ENCODE results near the gene COMMD9.

The COMMD9 gene

GRCh38 chr11:36296884-36297543 is 7.8 kb upstream of the COMMD9 start:
- Histone ChIP-seq H3K9ac (ENCODE audit: low read depth in 1 of 2, low read length in 2 of 2) (no peak overlapping the region), H3K4me1 (ENCODE audit: control insufficient read depth in 1 of 2, insufficient read depth in 2 of 2, low read length in 2 of 2) (peaks cover 13 to 25% of the 10 kb centered on the region in 2 donors), H3K36me3 (ENCODE audit: control insufficient read depth in 1 of 2, insufficient read depth in 2 of 2, low read length in 2 of 2) (no peaks in the 10 kb centered on the region), H3K9me3 (ENCODE audit: control insufficient read depth in 1 of 2, low read length in 2 of 2) (peaks cover 0 to 4% of the 10 kb centered on the region in 2 donors), H3K27ac (ENCODE audit: low read depth, low read length) (no peak overlapping the region), H3K27me3 (ENCODE audit: control insufficient read depth in 1 of 2, insufficient read depth in 2 of 2, low read length in 2 of 2) (no peaks in the 10 kb centered on the region), H3K4me3 (ENCODE audit: low read depth in 1 of 2, low read length in 2 of 2) (no peak overlapping the region)

- Histone ChIP-seq H3K27ac (ENCODE audit: low read depth, low read length) (no peak within 1 kb of the TSS), H3K4me3 (ENCODE audit: low read depth in 1 of 2, low read length in 2 of 2) (no peak within 1 kb of the TSS), H3K36me3 (ENCODE audit: control insufficient read depth in 1 of 2, insufficient read depth in 2 of 2, low read length in 2 of 2) (no peaks in the 10 kb centered on the region), H3K9ac (ENCODE audit: low read depth in 1 of 2, low read length in 2 of 2) (no peak within 1 kb of the TSS), H3K4me1 (ENCODE audit: control insufficient read depth in 1 of 2, insufficient read depth in 2 of 2, low read length in 2 of 2) (peaks cover 13 to 19% of the 10 kb centered on the region in 2 donors), H3K9me3 (ENCODE audit: control insufficient read depth in 1 of 2, low read length in 2 of 2) (peaks cover 0 to 4% of the 10 kb centered on the region in 2 donors), H3K27me3 (ENCODE audit: control insufficient read depth in 1 of 2, insufficient read depth in 2 of 2, low read length in 2 of 2) (no peaks in the 10 kb centered on the region)
Measured at GRCh38 chr11:36295926-36296325, 6.7 kb upstream of the COMMD9 start, which contains the start of gene PRR5L. TSS of gene PRR5L (plus strand) at chr11:36296288. CDS start at chr11:36401122, 104,834 bp downstream.

GRCh38 chr11:36292311-36292722 is 3.1 kb upstream of the COMMD9 start:
- Histone ChIP-seq H3K27ac (ENCODE audit: low read depth, low read length) (no peak overlapping the region), H3K4me1 (ENCODE audit: control insufficient read depth in 1 of 2, insufficient read depth in 2 of 2, low read length in 2 of 2) (peaks cover 11 to 25% of the 10 kb centered on the region in 2 donors), H3K36me3 (ENCODE audit: control insufficient read depth in 1 of 2, insufficient read depth in 2 of 2, low read length in 2 of 2) (no peaks in the 10 kb centered on the region), H3K4me3 (ENCODE audit: low read depth in 1 of 2, low read length in 2 of 2) (no peak overlapping the region), H3K27me3 (ENCODE audit: control insufficient read depth in 1 of 2, insufficient read depth in 2 of 2, low read length in 2 of 2) (no peaks in the 10 kb centered on the region), H3K9ac (ENCODE audit: low read depth in 1 of 2, low read length in 2 of 2) (no peak overlapping the region), H3K9me3 (ENCODE audit: control insufficient read depth in 1 of 2, low read length in 2 of 2) (peaks cover 0 to 4% of the 10 kb centered on the region in 2 donors)

- Histone ChIP-seq H3K4me3 (ENCODE audit: low read depth in 1 of 2, low read length in 2 of 2) (peak overlapping the region; percentile 93 to 99), H3K36me3 (ENCODE audit: control insufficient read depth in 1 of 2, insufficient read depth in 2 of 2, low read length in 2 of 2) (no peaks in the 10 kb centered on the region), H3K9ac (ENCODE audit: low read depth in 1 of 2, low read length in 2 of 2) (peak overlapping the region; percentile 75 to 88), H3K9me3 (ENCODE audit: control insufficient read depth in 1 of 2, low read length in 2 of 2) (no peaks in the 10 kb centered on the region), H3K4me1 (ENCODE audit: control insufficient read depth in 1 of 2, insufficient read depth in 2 of 2, low read length in 2 of 2) (peaks cover 5 to 17% of the 10 kb centered on the region in 2 donors), H3K27ac (ENCODE audit: low read depth, low read length) (no peak overlapping the region), H3K27me3 (ENCODE audit: control insufficient read depth in 1 of 2, insufficient read depth in 2 of 2, low read length in 2 of 2) (no peaks in the 10 kb centered on the region)
Measured at GRCh38 chr11:36288442-36289225, 590 bp downstream of the COMMD9 start.

GRCh38 chr11:36282926-36283325 is 6.3 kb downstream of the COMMD9 start:
- Histone ChIP-seq H3K4me3 (ENCODE audit: low read depth in 1 of 2, low read length in 2 of 2) (no peak overlapping the region), H3K9ac (ENCODE audit: low read depth in 1 of 2, low read length in 2 of 2) (no peak overlapping the region), H3K4me1 (ENCODE audit: control insufficient read depth in 1 of 2, insufficient read depth in 2 of 2, low read length in 2 of 2) (peaks cover 0 to 2% of the 10 kb centered on the region in 2 donors)

DNA sequence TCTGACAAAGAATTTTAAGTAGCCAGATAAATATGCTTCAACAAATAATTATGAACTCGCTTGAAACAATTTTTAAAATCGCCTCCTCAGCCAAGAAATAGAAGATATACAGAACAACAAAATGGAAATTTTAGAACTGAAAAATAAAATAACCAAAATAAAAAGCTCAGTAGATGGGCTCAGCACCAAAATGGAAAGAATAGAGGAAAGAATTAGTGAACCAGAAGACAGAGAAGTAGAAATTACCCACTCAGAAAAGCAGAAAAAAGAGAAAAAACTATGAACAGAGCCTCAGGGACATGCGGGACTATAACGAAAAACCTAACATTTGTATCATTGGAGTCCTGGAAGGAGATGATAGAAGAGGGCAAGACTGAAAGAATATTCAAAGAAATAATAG is 7.4 kb downstream of the COMMD9 start:
- Histone ChIP-seq H3K4me3 (ENCODE audit: low read depth in 1 of 2, low read length in 2 of 2) (no peak overlapping the region), H3K9me3 (ENCODE audit: control insufficient read depth in 1 of 2, low read length in 2 of 2) (no peaks in the 10 kb centered on the region), H3K4me1 (ENCODE audit: control insufficient read depth in 1 of 2, insufficient read depth in 2 of 2, low read length in 2 of 2) (no peaks in the 10 kb centered on the region), H3K36me3 (ENCODE audit: control insufficient read depth in 1 of 2, insufficient read depth in 2 of 2, low read length in 2 of 2) (peaks cover 5 to 21% of the 10 kb centered on the region in 2 donors), H3K27ac (ENCODE audit: low read depth, low read length) (no peak overlapping the region), H3K9ac (ENCODE audit: low read depth in 1 of 2, low read length in 2 of 2) (no peak overlapping the region), H3K27me3 (ENCODE audit: control insufficient read depth in 1 of 2, insufficient read depth in 2 of 2, low read length in 2 of 2) (no peaks in the 10 kb centered on the region)

More at GRCh38 chr11:36282926-36283325, 6.3 kb downstream of the COMMD9 start:
- H3K36me3 ChIP-seq (ENCODE audit: control insufficient read depth in 1 of 2, insufficient read depth in 2 of 2, low read length in 2 of 2): peaks cover 5 to 16% of the 10 kb centered on the region in 2 donors
- H3K27me3 ChIP-seq (ENCODE audit: control insufficient read depth in 1 of 2, insufficient read depth in 2 of 2, low read length in 2 of 2): no peaks in the 10 kb centered on the region
- H3K27ac ChIP-seq (ENCODE audit: low read depth, low read length): no peak overlapping the region
- no peaks in the 10 kb centered on the region for H3K9me3 ChIP-seq (ENCODE audit: control insufficient read depth in 1 of 2, low read length in 2 of 2)

GRCh38 chr11:36280531-36280930 is 8.7 kb downstream of the COMMD9 start:
- Histone ChIP-seq H3K36me3 (ENCODE audit: control insufficient read depth in 1 of 2, insufficient read depth in 2 of 2, low read length in 2 of 2) (peaks cover 12 to 31% of the 10 kb centered on the region in 2 donors), H3K9me3 (ENCODE audit: control insufficient read depth in 1 of 2, low read length in 2 of 2) (no peaks in the 10 kb centered on the region), H3K27ac (ENCODE audit: low read depth, low read length) (no peak overlapping the region), H3K27me3 (ENCODE audit: control insufficient read depth in 1 of 2, insufficient read depth in 2 of 2, low read length in 2 of 2) (no peaks in the 10 kb centered on the region), H3K9ac (ENCODE audit: low read depth in 1 of 2, low read length in 2 of 2) (no peak overlapping the region), H3K4me3 (ENCODE audit: low read depth in 1 of 2, low read length in 2 of 2) (no peak overlapping the region), H3K4me1 (ENCODE audit: control insufficient read depth in 1 of 2, insufficient read depth in 2 of 2, low read length in 2 of 2) (no peaks in the 10 kb centered on the region)

DNA sequence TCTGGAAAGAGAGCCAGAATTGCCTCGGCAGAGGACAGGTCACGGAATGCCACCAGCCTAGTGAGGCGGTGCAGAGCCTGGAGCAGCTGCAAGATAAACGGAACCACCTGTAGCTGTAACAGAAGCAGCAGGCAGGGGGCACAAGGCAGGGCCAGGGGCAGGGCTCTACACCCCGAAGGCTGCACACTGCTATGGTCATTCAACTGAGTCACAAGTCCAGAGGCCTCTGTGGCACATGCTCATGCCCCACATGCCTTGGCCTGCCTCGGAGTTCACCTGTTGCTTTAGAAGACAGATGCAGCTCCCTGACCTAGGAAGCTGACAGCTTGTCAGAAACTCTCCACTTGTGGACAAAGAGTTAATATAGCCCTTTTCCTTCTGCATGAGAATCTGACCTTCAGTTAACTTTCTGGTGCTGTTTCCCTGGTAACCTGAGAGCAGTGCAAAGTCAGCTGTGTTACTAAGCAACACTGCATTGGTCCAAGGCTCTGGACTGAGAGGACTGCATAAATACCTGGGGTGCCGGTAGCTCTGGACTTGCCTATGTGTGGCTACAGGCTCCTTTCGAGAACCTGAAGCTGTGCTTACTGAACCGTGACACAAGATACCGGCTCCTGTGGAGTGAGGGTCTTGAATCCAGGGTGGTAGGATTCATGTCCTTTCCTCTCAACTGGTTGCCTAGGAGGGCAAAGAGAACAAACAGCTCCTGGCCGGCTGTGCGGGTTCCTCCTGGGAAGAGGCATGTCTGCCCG is 10.5 kb downstream of the COMMD9 start:
- no peaks in the 10 kb centered on the region for H3K9me3 ChIP-seq (ENCODE audit: control insufficient read depth in 1 of 2, low read length in 2 of 2)
- H3K36me3 ChIP-seq (ENCODE audit: control insufficient read depth in 1 of 2, insufficient read depth in 2 of 2, low read length in 2 of 2): peaks cover 22 to 43% of the 10 kb centered on the region in 2 donors

DNA sequence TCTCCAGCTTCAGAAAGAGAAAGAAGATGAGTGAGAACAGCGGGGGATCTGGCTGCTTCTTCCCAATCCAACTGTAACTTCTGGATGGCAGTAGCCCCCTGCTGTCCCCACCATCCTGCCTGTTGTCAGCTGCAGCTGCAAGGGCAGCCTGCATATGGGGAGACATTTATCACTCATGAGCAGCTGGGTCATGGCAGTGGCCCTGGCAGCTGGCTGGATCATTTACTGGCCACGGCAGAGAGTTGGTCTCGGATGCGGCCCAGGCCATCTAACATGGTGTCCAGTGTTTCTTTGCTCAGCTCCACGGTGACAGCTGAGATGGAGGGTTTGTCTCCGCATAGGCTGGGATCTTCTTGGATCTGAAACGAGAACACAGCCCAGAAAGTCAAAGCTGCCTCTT is 14.8 kb downstream of the COMMD9 start:
- no peaks in the 10 kb centered on the region for H3K27me3 ChIP-seq (ENCODE audit: control insufficient read depth in 1 of 2, insufficient read depth in 2 of 2, low read length in 2 of 2)
- peaks cover 31 to 65% of the 10 kb centered on the region in 2 donors for H3K36me3 ChIP-seq (ENCODE audit: control insufficient read depth in 1 of 2, insufficient read depth in 2 of 2, low read length in 2 of 2)
- H3K27ac ChIP-seq (ENCODE audit: low read depth, low read length): no peak overlapping the region
- no peaks in the 10 kb centered on the region for H3K4me1 ChIP-seq (ENCODE audit: control insufficient read depth in 1 of 2, insufficient read depth in 2 of 2, low read length in 2 of 2)
- H3K9ac ChIP-seq (ENCODE audit: low read depth in 1 of 2, low read length in 2 of 2): no peak overlapping the region
- H3K9me3 ChIP-seq (ENCODE audit: control insufficient read depth in 1 of 2, low read length in 2 of 2): no peaks in the 10 kb centered on the region
- H3K4me3 ChIP-seq (ENCODE audit: low read depth in 1 of 2, low read length in 2 of 2): no peak overlapping the region

More for the DNA sequence above, 10.5 kb downstream of the COMMD9 start:
- Histone ChIP-seq H3K27ac (ENCODE audit: low read depth, low read length) (no peak overlapping the region), H3K4me1 (ENCODE audit: control insufficient read depth in 1 of 2, insufficient read depth in 2 of 2, low read length in 2 of 2) (no peaks in the 10 kb centered on the region), H3K4me3 (ENCODE audit: low read depth in 1 of 2, low read length in 2 of 2) (no peak overlapping the region), H3K27me3 (ENCODE audit: control insufficient read depth in 1 of 2, insufficient read depth in 2 of 2, low read length in 2 of 2) (no peaks in the 10 kb centered on the region), H3K9ac (ENCODE audit: low read depth in 1 of 2, low read length in 2 of 2) (no peak overlapping the region)

GRCh38 chr11:36273110-36273509 is 16.1 kb downstream of the COMMD9 start:
- H3K9ac ChIP-seq (ENCODE audit: low read depth in 1 of 2, low read length in 2 of 2): no peak overlapping the region
- no peak overlapping the region for H3K4me3 ChIP-seq (ENCODE audit: low read depth in 1 of 2, low read length in 2 of 2)
- H3K9me3 ChIP-seq (ENCODE audit: control insufficient read depth in 1 of 2, low read length in 2 of 2): no peaks in the 10 kb centered on the region
- H3K27ac ChIP-seq (ENCODE audit: low read depth, low read length): no peak overlapping the region
- peaks cover 26 to 54% of the 10 kb centered on the region in 2 donors for H3K36me3 ChIP-seq (ENCODE audit: control insufficient read depth in 1 of 2, insufficient read depth in 2 of 2, low read length in 2 of 2)
- H3K27me3 ChIP-seq (ENCODE audit: control insufficient read depth in 1 of 2, insufficient read depth in 2 of 2, low read length in 2 of 2): no peaks in the 10 kb centered on the region
- no peaks in the 10 kb centered on the region for H3K4me1 ChIP-seq (ENCODE audit: control insufficient read depth in 1 of 2, insufficient read depth in 2 of 2, low read length in 2 of 2)
